ENCODE results near the gene SOX15. TPM values are rescaled to one million over a fixed set of nuclear protein-coding genes. Genes with fewer than 3 reads are reported as not detected.
"Not testable (repeated sequence)": the region's sequence is repeated elsewhere in the genome, so short reads cannot be mapped to it uniquely, and the experiment has no call there.

The SOX15 gene
- total RNA-seq, 1 donor from 2014 or later, result 4.0 TPM

GRCh38 chr17:7611635-7612293 is 21.9 kb upstream of the SOX15 start:
- DNase-seq (ENCODE audit: low read depth), result no peak

GRCh38 chr17:7610641-7611040 is 20.7 kb upstream of the SOX15 start:
- no peak for DNase-seq (ENCODE audit: low read depth)

GRCh38 chr17:7606280-7606679 is 16.4 kb upstream of the SOX15 start:
- peak; percentile 51 for DNase-seq (ENCODE audit: low read depth)

- not testable (repeated sequence) for DNase-seq (ENCODE audit: low read depth)
These were observed 7.7 kb upstream of the SOX15 start for GRCh38 chr17:7597561-7597960.

- no peak for DNase-seq (ENCODE audit: low read depth)
These were observed 3.4 kb upstream of the SOX15 start for GRCh38 chr17:7593296-7593695.

- no peak for DNase-seq (ENCODE audit: low read depth)
These were observed 2.6 kb upstream of the SOX15 start for GRCh38 chr17:7592422-7593021.

GRCh38 chr17:7591596-7591995 is 1.7 kb upstream of the SOX15 start:
- DNase-seq (ENCODE audit: low read depth), result no peak

- peak; percentile 81 for DNase-seq (ENCODE audit: low read depth)
These were observed 849 bp upstream of the SOX15 start for GRCh38 chr17:7590743-7591142.

- DNase-seq (ENCODE audit: low read depth), result peak; percentile 89
These were observed 558 bp downstream of the SOX15 start for GRCh38 chr17:7589204-7589868.

- no peak for DNase-seq (ENCODE audit: low read depth)
These were observed 1.2 kb downstream of the SOX15 start for GRCh38 chr17:7588553-7589203.

GRCh38 chr17:7587420-7588151 is 2.3 kb downstream of the SOX15 start:
- peak; percentile 98 for DNase-seq (ENCODE audit: low read depth)

- peak; percentile 80 for DNase-seq (ENCODE audit: low read depth)
These were observed 3.0 kb downstream of the SOX15 start for GRCh38 chr17:7586673-7587419.

GRCh38 chr17:7583253-7584109 is 6.4 kb downstream of the SOX15 start, which contains the start of gene MPDU1:
MPDU1 (plus strand) TSS chr17:7583852; CDS start chr17:7583863, 11 bp downstream.
- DNase-seq (ENCODE audit: low read depth), result peak; percentile 98

- no peak for DNase-seq (ENCODE audit: low read depth)
These were observed 7.3 kb downstream of the SOX15 start for GRCh38 chr17:7582396-7583252.

GRCh38 chr17:7580604-7581575 is 9.0 kb downstream of the SOX15 start:
- DNase-seq (ENCODE audit: low read depth), result no peak

- peak; percentile 51 for DNase-seq (ENCODE audit: low read depth)
These were observed 9.9 kb downstream of the SOX15 start for GRCh38 chr17:7579834-7580603.

Measured in myocyte (in vitro differentiated cells).